CD14-positive monocyte (primary cell): ENCODE measurements around the gene CENPA. TPM values are rescaled to one million over a fixed set of nuclear protein-coding genes. Genes with fewer than 3 reads are reported as not detected.

ENCODE experiments used
- DNase-seq, 3 donors: peaks; one replicate each; pipeline ENCODE4 v3.0.0-alpha.2; 2011 to 2022
- H2AFZ ChIP-seq: 2 replicates; pipeline ENCODE4 v1.6.0; 2012; ENCODE audit warnings: mild to moderate bottlenecking, low read depth, low read length, inconsistent platforms; ENCODE audit not compliant: insufficient read depth, poor library complexity, severe bottlenecking
- H3K27ac ChIP-seq, 2 donors: 1 replicate in 1 of 2; 2 replicates in 1 of 2; pipeline ENCODE4 v1.5.1; 2012 to 2013; ENCODE audit warnings: low read length in 2 of 2, control low read depth in 1 of 2, inconsistent platforms in 1 of 2, low read depth in 1 of 2, mild to moderate bottlenecking in 1 of 2
- H3K27me3 ChIP-seq, 2 donors: one replicate each; pipeline versions ENCODE4 v1.6.0 to v1.6.1; 2011 to 2013; ENCODE audit warnings: low read length in 2 of 2; ENCODE audit not compliant: control insufficient read depth in 2 of 2, insufficient read depth in 2 of 2
- H3K36me3 ChIP-seq, 2 donors: replicated peaks in 1 of 2; 1 replicate in 1 of 2; 2 replicates in 1 of 2; pipeline versions ENCODE4 v1.5.1 to v1.6.1; 2012 to 2013; ENCODE audit warnings: low read length in 2 of 2, control low read depth in 1 of 2, inconsistent platforms in 1 of 2, mild to moderate bottlenecking in 1 of 2; ENCODE audit not compliant: insufficient read depth in 2 of 2, control insufficient read depth in 1 of 2
- H3K4me1 ChIP-seq, 2 donors: 1 replicate in 1 of 2; 2 replicates in 1 of 2; pipeline versions ENCODE4 v1.5.1 to v1.6.1; 2012 to 2013; ENCODE audit warnings: low read length in 2 of 2, control low read depth in 1 of 2, inconsistent platforms in 1 of 2, mild to moderate bottlenecking in 1 of 2, moderate library complexity in 1 of 2; ENCODE audit not compliant: insufficient read depth in 2 of 2, control insufficient read depth in 1 of 2
- H3K4me2 ChIP-seq: replicated peaks from 2 replicates; pipeline ENCODE3; 2012; ENCODE audit warnings: low read length, moderate library complexity, mild to moderate bottlenecking; ENCODE audit not compliant: poor library complexity, severe bottlenecking; ENCODE audit errors: extremely low read depth
- H3K4me3 ChIP-seq, 3 experiments: fragments of 200-600 bp in 1 of 3; sonication (generic) in 1 of 3; replicated peaks in 1 of 3; 1 replicate in 2 of 3; 2 replicates in 1 of 3; pipeline ENCODE4 v1.5.1; 2011 to 2013; ENCODE audit warnings: low read length in 3 of 3, mild to moderate bottlenecking in 3 of 3, control low read depth in 2 of 3, low read depth in 2 of 3, inconsistent platforms in 1 of 3, moderate library complexity in 1 of 3
- H3K79me2 ChIP-seq: 2 replicates; pipeline ENCODE4 v1.6.0; 2012; ENCODE audit warnings: mild to moderate bottlenecking, control low read depth, inconsistent platforms, low read length, moderate library complexity; ENCODE audit not compliant: insufficient read depth
- H3K9ac ChIP-seq: 2 replicates; pipeline ENCODE4 v1.6.0; 2017; ENCODE audit warnings: low read length, mild to moderate bottlenecking; ENCODE audit not compliant: insufficient read depth, poor library complexity, severe bottlenecking
- H3K9me3 ChIP-seq, 2 donors: replicated peaks in 1 of 2; 1 replicate in 1 of 2; 2 replicates in 1 of 2; pipeline versions ENCODE4 v1.5.1 to v1.6.1; 2012 to 2013; ENCODE audit warnings: low read length in 2 of 2, control low read depth in 1 of 2; ENCODE audit not compliant: control insufficient read depth in 1 of 2, insufficient read depth in 1 of 2
- H4K20me1 ChIP-seq: 2 replicates; pipeline ENCODE4 v1.6.0; 2012; ENCODE audit warnings: mild to moderate bottlenecking, low read length, control low read depth, moderate library complexity; ENCODE audit not compliant: insufficient read depth
- H3K27ac Mint-ChIP-seq, 7 donors: one replicate each; pipeline ENCODE4 v1.8.0; 2020; ENCODE audit warnings: mild to moderate bottlenecking in 7 of 7, mixed read lengths in 7 of 7, moderate library complexity in 6 of 7, inconsistent platforms in 2 of 7
- H3K27me3 Mint-ChIP-seq, 3 donors: one replicate each; pipeline ENCODE4 v1.8.0; 2021 to 2022; ENCODE audit warnings: low read depth in 3 of 3, mild to moderate bottlenecking in 3 of 3, mixed read lengths in 3 of 3, moderate library complexity in 3 of 3, inconsistent platforms in 1 of 3
- H3K36me3 Mint-ChIP-seq, 2 donors: one replicate each; pipeline ENCODE4 v1.8.0; 2020; ENCODE audit warnings: mixed read lengths in 2 of 2, inconsistent platforms in 1 of 2, mild to moderate bottlenecking in 1 of 2
- H3K4me1 Mint-ChIP-seq: one replicate; pipeline ENCODE4 v1.8.0; 2020; ENCODE audit warnings: mild to moderate bottlenecking, mixed read lengths
- H3K4me3 Mint-ChIP-seq, 2 donors: one replicate each; pipeline ENCODE4 v1.8.0; 2020; ENCODE audit warnings: mild to moderate bottlenecking in 2 of 2, mixed read lengths in 2 of 2, moderate library complexity in 1 of 2
- H3K9me3 Mint-ChIP-seq, 7 donors: one replicate each; pipeline ENCODE4 v1.8.0; 2020 to 2022; ENCODE audit warnings: mixed read lengths in 7 of 7, mild to moderate bottlenecking in 6 of 7, moderate library complexity in 6 of 7, inconsistent platforms in 2 of 7
- WGBS: methylation state at CpG from one replicate; pipeline ENCODE4 v1.1.5; 2013; ENCODE audit warnings: missing lambda C conversion rate; ENCODE audit not compliant: insufficient coverage; 5-methylcytosine and 5-hydroxymethylcytosine counted together
- intact Hi-C, 2 donors: fragments of 100-400 bp; cut with micrococcal nuclease; formaldehyde crosslinking; loops; one replicate each; pipeline versions ENCODE4 v1.15.0 to v1.15.1; 2023
- polyA plus RNA-seq, 3 donors: library from polyadenylated mRNA; depleted of rRNA in 1 of 3; unstranded in 2 of 3; stranded (reverse) in 1 of 3; fragments of 300-500 nt in 2 of 3; fragments of >200 nt in 1 of 3; fragmentation: Illumina TruSeq in 2 of 3; gene quantifications; 1 replicate in 2 of 3; 2 replicates in 1 of 3; pipeline ENCODE4 v1.2.3, GENCODE V29; 2012 to 2021
- TF ChIP-seq, protein P1 (sequence below): fragments of 200-600 bp; IDR thresholded peaks from one replicate; pipeline ENCODE4 v1.8.0; 2022; ENCODE audit warnings: antibody characterized with exemption, mild to moderate bottlenecking

The CENPA gene
- polyA plus RNA-seq, 3 donors, result 0.24 TPM; not detected in 2

GRCh38 chr2:26801328-26801727, 15.5 kb downstream of the CENPA start:
- peak overlapping the region in 1 of 7 donors; percentile 3 for H3K27ac Mint-ChIP-seq
- no peaks in the 10 kb centered on the region for H3K9me3 ChIP-seq
- peaks cover 0 to 4% (median 2%) of the 10 kb centered on the region in 7 donors for H3K9me3 Mint-ChIP-seq
- peaks cover 12 to 33% of the 10 kb centered on the region in 2 donors for H3K36me3 ChIP-seq
- H3K27me3 Mint-ChIP-seq, result peaks cover 0 to 2% (median 0%) of the 10 kb centered on the region in 3 donors
- no peaks in the 10 kb centered on the region for H3K27me3 ChIP-seq
- no peaks in the 10 kb centered on the region for H3K79me2 ChIP-seq
- H3K27ac ChIP-seq, result no peak overlapping the region
- no peak overlapping the region for H3K4me2 ChIP-seq
- H3K4me3 Mint-ChIP-seq, result no peak overlapping the region
- TF ChIP-seq, protein P1, sequence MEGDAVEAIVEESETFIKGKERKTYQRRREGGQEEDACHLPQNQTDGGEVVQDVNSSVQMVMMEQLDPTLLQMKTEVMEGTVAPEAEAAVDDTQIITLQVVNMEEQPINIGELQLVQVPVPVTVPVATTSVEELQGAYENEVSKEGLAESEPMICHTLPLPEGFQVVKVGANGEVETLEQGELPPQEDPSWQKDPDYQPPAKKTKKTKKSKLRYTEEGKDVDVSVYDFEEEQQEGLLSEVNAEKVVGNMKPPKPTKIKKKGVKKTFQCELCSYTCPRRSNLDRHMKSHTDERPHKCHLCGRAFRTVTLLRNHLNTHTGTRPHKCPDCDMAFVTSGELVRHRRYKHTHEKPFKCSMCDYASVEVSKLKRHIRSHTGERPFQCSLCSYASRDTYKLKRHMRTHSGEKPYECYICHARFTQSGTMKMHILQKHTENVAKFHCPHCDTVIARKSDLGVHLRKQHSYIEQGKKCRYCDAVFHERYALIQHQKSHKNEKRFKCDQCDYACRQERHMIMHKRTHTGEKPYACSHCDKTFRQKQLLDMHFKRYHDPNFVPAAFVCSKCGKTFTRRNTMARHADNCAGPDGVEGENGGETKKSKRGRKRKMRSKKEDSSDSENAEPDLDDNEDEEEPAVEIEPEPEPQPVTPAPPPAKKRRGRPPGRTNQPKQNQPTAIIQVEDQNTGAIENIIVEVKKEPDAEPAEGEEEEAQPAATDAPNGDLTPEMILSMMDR, result no peak
- DNase-seq, result no peak
- H3K36me3 Mint-ChIP-seq, result peaks cover 31 to 50% of the 10 kb centered on the region in 2 donors
- intact Hi-C loops, result no loop called here
- no peaks in the 10 kb centered on the region for H3K4me1 Mint-ChIP-seq
- no peak overlapping the region for H2AFZ ChIP-seq
- WGBS, result no CpG with 5 or more reads among the region's 4 CpGs
- no peaks in the 10 kb centered on the region for H3K4me1 ChIP-seq
- H4K20me1 ChIP-seq, result no peaks in the 10 kb centered on the region
- no peak overlapping the region for H3K4me3 ChIP-seq
- no peak overlapping the region for H3K9ac ChIP-seq

DNA sequence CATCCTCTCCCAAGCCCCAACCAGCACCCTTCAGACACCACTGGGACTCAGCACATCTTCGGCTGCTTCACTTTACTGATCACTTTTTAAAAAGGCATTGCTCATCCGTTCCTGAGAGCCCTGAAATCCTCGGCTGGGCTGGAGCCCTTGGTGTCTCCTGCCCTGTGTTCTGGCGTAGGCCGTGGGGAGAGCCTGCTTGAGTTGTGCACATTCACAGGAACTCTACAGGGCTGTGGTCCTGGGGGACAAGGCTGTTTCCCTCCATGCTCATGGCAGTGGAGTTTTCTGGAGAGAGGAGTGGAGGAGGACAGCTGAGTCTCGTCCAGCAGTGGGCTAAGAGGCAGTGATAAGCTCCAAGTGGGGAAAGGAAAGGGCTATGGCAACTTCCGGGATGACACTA, 15.9 kb downstream of the CENPA start:
- Histone ChIP-seq H3K36me3 (peaks cover 10 to 28% of the 10 kb centered on the region in 2 donors), H3K27me3 (no peaks in the 10 kb centered on the region), H3K79me2 (no peaks in the 10 kb centered on the region), H3K27ac (no peak overlapping the region), H3K4me1 (no peaks in the 10 kb centered on the region), H3K4me2 (no peak overlapping the region), H3K4me3 (no peak overlapping the region), H3K9me3 (no peaks in the 10 kb centered on the region), H3K9ac (no peak overlapping the region), H2AFZ (no peak overlapping the region), H4K20me1 (no peaks in the 10 kb centered on the region)
- Mint-ChIP-seq H3K9me3 (peaks cover 0 to 4% (median 2%) of the 10 kb centered on the region in 7 donors), H3K4me3 (no peak overlapping the region), H3K4me1 (no peaks in the 10 kb centered on the region), H3K27ac (peak overlapping the region in 2 of 7 donors; percentile 3 to 77), H3K36me3 (peaks cover 26 to 45% of the 10 kb centered on the region in 2 donors), H3K27me3 (peaks cover 0 to 2% (median 0%) of the 10 kb centered on the region in 3 donors)
- TF ChIP-seq, protein P1, result no peak
- intact Hi-C loops, result no loop called here
- no peak for DNase-seq
- 100% methylated on average over 6 of the region's 7 CpGs for whole genome bisulfite sequencing
